Measurements from ENCODE around the gene DZIP1L. TPM values are rescaled to one million over a fixed set of nuclear protein-coding genes. Genes with fewer than 3 reads are reported as not detected.

Gene DZIP1L
- total and polyA plus RNA-seq, 2 donors (not counting 3 experiments of a cell fraction or from before 2014, with no cell fraction given): 3.0 to 17.9 TPM

GRCh38 chr3:138103466-138103865 is 11.9 kb downstream of the DZIP1L start:
- no peaks in the 10 kb centered on the region for H3K36me3 ChIP-seq (ENCODE audit: control insufficient read depth in 2 of 2, extremely low read depth in 1 of 2, insufficient read depth in 2 of 2, low read length in 2 of 2)
- no peak overlapping the region for H3K9ac ChIP-seq (replicated peaks; ENCODE audit: extremely low read depth, insufficient read depth, low read length)
- dilution Hi-C loops (cut with MboI; ENCODE audit: extremely low pct_ligation_motif_present, low sequenced_read_pairs): no loop called here
- CTCF ChIA-PET: interaction anchor here (1.4 to 3.1 kb wide), 2 partner anchors 12 to 15 kb away, joined by 4 to 13 read pairs; partner anchors contain the start of gene DZIP1L
- no peaks in the 10 kb centered on the region for H3K27me3 ChIP-seq (ENCODE audit: control insufficient read depth in 2 of 2, insufficient read depth in 2 of 2, low read length in 2 of 2)
- H3K4me3 ChIP-seq (replicated peaks in 1 of 3; ENCODE audit: insufficient read depth in 1 of 3, low read depth in 1 of 3, low read length in 3 of 3): no peak overlapping the region
- no peak overlapping the region for H2AFZ ChIP-seq (ENCODE audit: low read depth, low read length)
- FAIRE-seq: no peak
- BruUV-seq (replicated peaks): no TSS peak
- H3K79me2 ChIP-seq (ENCODE audit: control insufficient read depth, insufficient read depth, low read length): no peaks in the 10 kb centered on the region
- DNase-seq (ENCODE audit: low read depth, low spot score): no peak
- POLR2A ChIA-PET: no interaction called here
- H3K4me1 ChIP-seq (ENCODE audit: control insufficient read depth, extremely low read depth, insufficient read depth, low read length): no peaks in the 10 kb centered on the region
- TF ChIP-seq CTCF (IDR thresholded peaks at IDR 0.05; ENCODE audit: extremely low read depth in 1 of 2, insufficient read depth in 1 of 2, low read depth in 1 of 2, low read length in 2 of 2) (no peak), MAX (IDR thresholded peaks at IDR 0.05; ENCODE audit: insufficient read depth, insufficient read length) (no peak), GATA2 (IDR thresholded peaks at IDR 0.05; ENCODE audit: insufficient read depth, insufficient read length, low read depth, low read length) (no peak), FOS (IDR thresholded peaks at IDR 0.05; ENCODE audit: borderline replicate concordance, insufficient read depth, low read length) (no peak), POLR2AphosphoS5 (IDR thresholded peaks at IDR 0.05; ENCODE audit: insufficient read depth, low read depth, low read length) (no peak)
- intact Hi-C loops (cut with micrococcal nuclease): no loop called here
- H3K27ac ChIP-seq (ENCODE audit: insufficient read depth, low read depth, low read length): no peak overlapping the region
- no peak overlapping the region for H3K4me2 ChIP-seq (ENCODE audit: insufficient read depth, low read length)
- no peaks in the 10 kb centered on the region for H4K20me1 ChIP-seq (replicated peaks; ENCODE audit: control insufficient read depth, extremely low read depth, insufficient read depth, low read length)
- H3K9me3 ChIP-seq (replicated peaks; ENCODE audit: control insufficient read depth, insufficient read depth, low read length): no peaks in the 10 kb centered on the region
- no peaks in the 10 kb centered on the region for H3K9me1 ChIP-seq (replicated peaks; ENCODE audit: control insufficient read depth, extremely low read depth, insufficient read depth, low read length)

Data from endothelial cell of umbilical vein (primary cell).